T-helper 17 cell (primary cell): ENCODE measurements around the gene EIF6. TPM values are rescaled to one million over a fixed set of nuclear protein-coding genes. Genes with fewer than 3 reads are reported as not detected.
A peak's percentile ranks its signal among the peaks of the same experiment; 100 is the strongest.

Source experiments
- ATAC-seq: fragments of 150-1000 bp; cut with Tn5 transposase; 2 replicates; pipeline ENCODE4 v1.10.0; 2021; ENCODE audit warnings: mild to moderate bottlenecking, moderate library complexity
- DNase-seq, 3 donors: peaks; one replicate each; pipeline versions ENCODE4 v3.0.0 to v3.0.0-alpha.2; 2020 to 2021
- H3K9me3 ChIP-seq: one replicate; pipeline ENCODE4 v1.7.0; 2013; ENCODE audit warnings: low read length, mild to moderate bottlenecking; ENCODE audit not compliant: control insufficient read depth, poor library complexity, severe bottlenecking
- H3K27ac Mint-ChIP-seq: one replicate; pipeline ENCODE4 v1.8.0; 2022; ENCODE audit warnings: mild to moderate bottlenecking, moderate library complexity, mixed read lengths
- H3K27me3 Mint-ChIP-seq: one replicate; pipeline ENCODE4 v1.8.0; 2022; ENCODE audit warnings: mixed read lengths
- H3K36me3 Mint-ChIP-seq: one replicate; pipeline ENCODE4 v1.8.0; 2022; ENCODE audit warnings: low read depth, mixed read lengths
- H3K4me1 Mint-ChIP-seq: one replicate; pipeline ENCODE4 v1.8.0; 2022; ENCODE audit warnings: mild to moderate bottlenecking, mixed read lengths
- H3K4me3 Mint-ChIP-seq: one replicate; pipeline ENCODE4 v1.8.0; 2022; ENCODE audit warnings: mild to moderate bottlenecking, moderate library complexity, mixed read lengths
- total RNA-seq, 4 donors: library from RNA in 2 of 4; stranded (reverse) in 2 of 4; gene quantifications; one replicate each; pipeline ENCODE4 v1.2.3 and lab custom pipeline; 2022 to 2026

The EIF6 gene
- total RNA-seq (10 to 100 TPM; 39.4 to 43.6 TPM), total RNA-seq (lab: John Stamatoyannopoulos, UW) (10.9 to 35.3 reads per million in 2 donors)

DNA sequence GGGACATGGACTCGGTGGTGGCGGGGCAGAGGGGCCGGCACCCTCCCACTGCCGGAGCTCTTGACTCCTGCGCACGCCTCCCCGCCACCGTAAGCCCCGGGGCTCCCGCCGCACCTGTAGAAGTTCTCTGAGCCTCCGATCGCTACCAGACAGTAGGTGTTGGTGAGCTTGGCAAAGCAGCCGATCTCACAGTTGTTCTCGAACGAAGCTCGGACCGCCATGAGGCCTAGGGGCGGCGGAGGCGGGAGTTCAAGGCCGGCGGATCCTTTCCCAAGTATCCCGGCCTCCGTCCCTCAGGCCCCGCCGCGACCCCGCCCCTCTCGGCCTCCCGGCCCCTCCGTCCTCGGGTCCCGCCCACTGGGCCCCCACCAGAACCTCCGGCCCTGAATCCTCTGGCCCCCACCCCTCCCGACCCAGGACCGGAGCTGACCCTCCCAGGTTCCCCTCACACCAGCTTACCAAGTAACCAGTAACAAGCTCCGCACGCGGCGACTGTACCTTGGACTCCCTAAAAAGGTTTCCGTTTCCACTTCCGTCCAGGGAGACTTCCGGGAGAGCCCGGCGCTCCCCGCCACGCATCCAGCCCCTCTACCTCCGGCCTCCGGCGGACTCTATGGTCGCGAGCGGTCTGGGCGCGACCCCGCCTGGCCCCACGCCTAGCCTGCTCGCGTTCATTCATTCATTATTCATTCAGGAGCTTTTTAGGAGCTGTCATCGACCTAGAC lies at the start of gene EIF6:
Gene EIF6 (minus strand): TSS at position 506 of the 725 bp plus-strand sequence. CDS start 285 bp downstream, at position 221.
- H3K4me1 Mint-ChIP-seq: peaks cover 22% of the 10 kb centered on the region
- H3K9me3 ChIP-seq: no peaks in the 10 kb centered on the region
- peaks cover 2% of the 10 kb centered on the region for H3K36me3 Mint-ChIP-seq
- ATAC-seq: peak; percentile 72
- peak; percentile 36 to 43 (median 42) for DNase-seq
- peak within 1 kb of the TSS; percentile 99 for H3K4me3 Mint-ChIP-seq
- H3K27ac Mint-ChIP-seq: peak within 1 kb of the TSS; percentile 97
- H3K27me3 Mint-ChIP-seq: no peaks in the 10 kb centered on the region

- Mint-ChIP-seq H3K4me1 (peaks cover 2% of the 10 kb centered on the region), H3K27me3 (no peaks in the 10 kb centered on the region), H3K4me3 (no peak overlapping the region), H3K36me3 (no peaks in the 10 kb centered on the region), H3K27ac (no peak overlapping the region)
- no peaks in the 10 kb centered on the region for H3K9me3 ChIP-seq
- DNase-seq (no peak), ATAC-seq (no peak)
Observed at GRCh38 chr20:35333606-35334005, 49.0 kb upstream of the EIF6 start.

- peaks cover 2% of the 10 kb centered on the region for H3K4me1 Mint-ChIP-seq
- ATAC-seq (no peak), DNase-seq (no peak)
- no peaks in the 10 kb centered on the region for H3K27me3 Mint-ChIP-seq
- H3K36me3 Mint-ChIP-seq: no peaks in the 10 kb centered on the region
- H3K4me3 Mint-ChIP-seq: no peak overlapping the region
- H3K9me3 ChIP-seq: no peaks in the 10 kb centered on the region
- no peak overlapping the region for H3K27ac Mint-ChIP-seq
Observed at GRCh38 chr20:35332540-35333200, 48.1 kb upstream of the EIF6 start.

DNA sequence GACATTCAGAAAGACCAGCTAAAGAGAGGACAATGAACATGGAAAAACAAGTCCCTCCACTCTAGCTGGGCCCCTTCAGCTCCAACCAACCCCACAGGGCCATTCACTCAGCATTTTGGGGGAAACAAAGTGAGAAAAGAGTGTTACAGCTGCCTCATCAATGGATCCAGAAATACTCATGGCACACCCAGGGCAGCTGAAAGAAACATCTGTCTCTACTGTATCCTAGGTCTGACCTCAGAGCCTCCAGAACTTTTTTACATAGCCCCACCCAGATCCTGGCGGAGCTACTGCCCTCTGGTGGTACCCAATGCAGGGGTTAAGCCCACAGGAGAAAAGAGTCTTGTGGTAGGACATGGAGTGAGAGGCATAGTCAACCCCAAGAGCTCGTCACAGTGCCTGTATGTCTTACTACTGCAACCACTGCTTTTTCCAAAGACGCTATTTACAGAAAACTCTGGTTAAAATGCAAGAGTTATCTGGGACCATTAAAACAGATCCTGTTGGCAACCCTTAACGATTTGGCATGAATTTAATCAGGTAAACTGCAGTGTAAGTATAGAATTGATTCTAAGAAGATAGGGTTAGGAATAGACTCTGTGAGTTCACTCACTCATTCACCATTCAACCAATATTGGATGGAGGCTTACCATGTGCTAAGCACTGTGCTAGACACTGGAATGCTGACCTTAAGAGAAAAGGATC lies 45.0 kb upstream of the EIF6 start:
- peak; percentile 55 for ATAC-seq
- Mint-ChIP-seq H3K36me3 (peaks cover 7% of the 10 kb centered on the region), H3K27me3 (no peaks in the 10 kb centered on the region), H3K4me1 (peaks cover 6% of the 10 kb centered on the region), H3K27ac (no peak overlapping the region), H3K4me3 (no peak overlapping the region)
- DNase-seq: no peak
- no peaks in the 10 kb centered on the region for H3K9me3 ChIP-seq

DNA sequence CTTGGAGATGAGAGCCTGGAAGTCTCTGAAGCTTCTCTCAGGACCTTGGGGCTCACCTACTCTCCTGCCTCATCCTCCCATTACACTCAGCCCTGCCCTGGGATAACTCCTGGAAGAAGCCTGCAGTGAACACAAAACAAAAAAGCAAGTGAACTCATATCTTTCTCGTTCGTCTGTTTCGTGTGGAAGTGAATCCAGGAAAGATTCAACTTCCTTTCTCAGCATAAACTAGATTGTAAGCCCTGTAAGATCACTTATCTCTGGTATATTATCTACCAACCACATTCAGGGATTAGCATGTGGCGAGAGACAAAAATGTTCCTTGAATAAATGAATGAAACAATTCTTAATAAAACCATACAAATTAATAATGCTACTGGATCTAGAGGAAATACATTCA lies 44.1 kb upstream of the EIF6 start:
- H3K27me3 Mint-ChIP-seq: no peaks in the 10 kb centered on the region
- H3K27ac Mint-ChIP-seq: no peak overlapping the region
- no peak overlapping the region for H3K4me3 Mint-ChIP-seq
- H3K9me3 ChIP-seq: no peaks in the 10 kb centered on the region
- DNase-seq (no peak), ATAC-seq (no peak)
- H3K4me1 Mint-ChIP-seq: peaks cover 4% of the 10 kb centered on the region
- H3K36me3 Mint-ChIP-seq: peaks cover 7% of the 10 kb centered on the region

GRCh38 chr20:35328095-35328685 lies 43.6 kb upstream of the EIF6 start:
- H3K9me3 ChIP-seq: no peaks in the 10 kb centered on the region
- Mint-ChIP-seq H3K4me3 (no peak overlapping the region), H3K36me3 (peaks cover 7% of the 10 kb centered on the region), H3K27ac (no peak overlapping the region), H3K27me3 (no peaks in the 10 kb centered on the region), H3K4me1 (peaks cover 4% of the 10 kb centered on the region)
- no peak for DNase-seq
- no peak for ATAC-seq

GRCh38 chr20:35327074-35327976 lies 42.8 kb upstream of the EIF6 start:
- no peak overlapping the region for H3K27ac Mint-ChIP-seq

DNA sequence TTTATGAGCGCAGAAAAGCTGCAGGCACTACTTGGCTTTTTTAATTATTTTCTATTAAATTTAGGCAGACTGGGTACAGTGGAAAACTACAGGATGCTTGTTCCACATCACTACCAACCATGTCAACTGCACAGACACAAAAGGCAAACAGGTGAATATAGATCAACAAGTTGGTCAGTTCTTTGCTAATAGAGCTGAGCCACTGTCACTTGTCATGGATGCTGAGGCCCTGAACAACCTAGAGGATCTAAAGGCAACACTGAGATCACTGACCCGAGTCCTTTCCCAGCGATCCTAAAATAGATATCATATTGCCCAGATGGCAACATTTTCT lies 42.1 kb upstream of the EIF6 start:
- no peak for ATAC-seq
- Mint-ChIP-seq H3K27me3 (no peaks in the 10 kb centered on the region), H3K4me1 (peaks cover 4% of the 10 kb centered on the region), H3K36me3 (peaks cover 7% of the 10 kb centered on the region), H3K4me3 (no peak overlapping the region), H3K27ac (no peak overlapping the region)
- no peak for DNase-seq
- H3K9me3 ChIP-seq: no peaks in the 10 kb centered on the region

More at GRCh38 chr20:35327074-35327976, 42.8 kb upstream of the EIF6 start:
- H3K36me3 Mint-ChIP-seq: peaks cover 7% of the 10 kb centered on the region
- ATAC-seq (no peak), DNase-seq (no peak)
- H3K27me3 Mint-ChIP-seq: no peaks in the 10 kb centered on the region
- peaks cover 4% of the 10 kb centered on the region for H3K4me1 Mint-ChIP-seq
- no peaks in the 10 kb centered on the region for H3K9me3 ChIP-seq
- H3K4me3 Mint-ChIP-seq: no peak overlapping the region

DNA sequence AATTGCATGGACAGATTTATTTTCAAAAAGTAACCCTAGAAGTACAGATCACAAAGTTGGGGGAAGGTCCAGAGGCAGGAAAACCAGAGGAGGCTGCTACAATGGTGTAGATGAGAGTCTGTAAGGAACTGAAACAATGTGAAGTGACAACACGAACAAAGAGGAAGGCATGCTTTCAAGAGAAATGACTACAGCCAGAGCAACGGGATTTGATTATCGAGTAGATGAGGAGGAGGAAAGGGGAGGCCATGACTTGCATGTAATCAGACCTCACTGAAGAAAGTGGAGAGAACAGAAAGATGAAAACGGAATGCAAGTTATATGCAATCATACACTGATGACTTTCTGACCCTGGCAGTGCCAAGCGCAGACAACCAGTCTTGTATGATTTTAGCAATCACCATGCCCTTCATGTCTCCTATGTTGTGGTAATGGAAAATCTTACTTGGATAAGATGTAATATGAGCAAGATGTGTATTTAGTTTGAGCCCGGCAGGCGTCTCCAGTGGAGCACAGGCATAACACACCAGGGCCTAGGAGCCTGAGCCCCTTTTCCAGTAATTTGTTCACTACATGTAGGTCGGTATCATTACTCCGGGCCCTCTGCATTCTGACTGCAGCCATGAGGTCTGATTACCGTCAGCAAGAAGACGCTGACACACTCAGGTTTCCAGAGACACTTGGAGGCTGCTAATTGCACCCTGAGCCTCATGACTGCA lies 41.6 kb upstream of the EIF6 start:
- ATAC-seq (no peak), DNase-seq (no peak)
- Mint-ChIP-seq H3K27me3 (no peaks in the 10 kb centered on the region), H3K36me3 (peaks cover 7% of the 10 kb centered on the region), H3K4me1 (peaks cover 4% of the 10 kb centered on the region), H3K27ac (peak overlapping the region; percentile 56), H3K4me3 (no peak overlapping the region)
- H3K9me3 ChIP-seq: no peaks in the 10 kb centered on the region

- DNase-seq: no peak
- Mint-ChIP-seq H3K36me3 (peaks cover 7% of the 10 kb centered on the region), H3K4me1 (peaks cover 6% of the 10 kb centered on the region), H3K27me3 (no peaks in the 10 kb centered on the region), H3K27ac (peak overlapping the region; percentile 56), H3K4me3 (no peak overlapping the region)
- no peak for ATAC-seq
- no peaks in the 10 kb centered on the region for H3K9me3 ChIP-seq
Observed at GRCh38 chr20:35325401-35325800, 40.8 kb upstream of the EIF6 start.

- H3K4me3 Mint-ChIP-seq: no peak overlapping the region
- no peak for ATAC-seq
- H3K27me3 Mint-ChIP-seq: no peaks in the 10 kb centered on the region
- H3K9me3 ChIP-seq: no peaks in the 10 kb centered on the region
- DNase-seq: no peak
- H3K27ac Mint-ChIP-seq: no peak overlapping the region
- H3K4me1 Mint-ChIP-seq: peaks cover 6% of the 10 kb centered on the region
- peaks cover 5% of the 10 kb centered on the region for H3K36me3 Mint-ChIP-seq
Observed at GRCh38 chr20:35320396-35321126, 36.0 kb upstream of the EIF6 start.

DNA sequence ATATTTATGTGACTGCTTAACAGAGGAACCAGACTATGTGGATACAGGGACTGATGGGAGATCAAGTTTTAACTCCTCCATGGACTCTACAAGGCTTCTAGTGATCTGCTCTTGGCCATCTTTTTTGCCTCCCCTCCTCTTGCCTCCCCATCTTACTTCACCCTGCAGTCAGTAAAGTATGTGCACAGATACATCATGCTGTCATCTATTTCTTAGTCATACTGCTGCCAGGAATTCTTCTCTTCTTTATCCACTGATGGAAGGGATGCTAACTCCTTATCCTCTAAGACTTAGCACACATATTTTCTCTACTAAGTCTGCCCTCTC lies 35.3 kb upstream of the EIF6 start:
- H3K36me3 Mint-ChIP-seq: peaks cover 2% of the 10 kb centered on the region
- H3K4me1 Mint-ChIP-seq: peaks cover 10% of the 10 kb centered on the region
- H3K9me3 ChIP-seq: no peaks in the 10 kb centered on the region
- DNase-seq (no peak), ATAC-seq (no peak)
- no peaks in the 10 kb centered on the region for H3K27me3 Mint-ChIP-seq
- no peak overlapping the region for H3K4me3 Mint-ChIP-seq
- H3K27ac Mint-ChIP-seq: no peak overlapping the region
